Activated CD4-positive, alpha-beta T cell treated with anti-CD3 and anti-CD28 coated beads, Interleukin-2, amount 10 ng/mL, durations not matched to agents 7 days and 5 days (primary cell): ENCODE measurements around the gene PSMB10. TPM values are rescaled to one million over a fixed set of nuclear protein-coding genes. Genes with fewer than 3 reads are reported as not detected.

Source experiments
- CTCF ChIA-PET: fragments of 350-600 bp; sonication (Branson Sonifier 250); formaldehyde crosslinking; loops from one replicate; lab custom pipeline; 2021; ENCODE audit warnings: antibody characterized with exemption; lab: Charles Lee
- POLR2A ChIA-PET: fragments of 350-600 bp; sonication (Branson Sonifier 250); formaldehyde crosslinking; loops from one replicate; lab custom pipeline; 2021; ENCODE audit warnings: antibody characterized with exemption; lab: Charles Lee
- DNase-seq: peaks from one replicate; pipeline ENCODE4 v3.0.0-alpha.2; 2020
- H3K27ac Mint-ChIP-seq: one replicate; pipeline ENCODE4 v1.8.0; 2021; ENCODE audit warnings: mild to moderate bottlenecking, moderate library complexity, mixed read lengths
- H3K27me3 Mint-ChIP-seq: one replicate; pipeline ENCODE4 v1.8.0; 2021; ENCODE audit warnings: mixed read lengths
- H3K36me3 Mint-ChIP-seq: one replicate; pipeline ENCODE4 v1.8.0; 2021; ENCODE audit warnings: low read depth, mixed read lengths
- H3K4me1 Mint-ChIP-seq: one replicate; pipeline ENCODE4 v1.8.0; 2021; ENCODE audit warnings: mixed read lengths
- H3K4me3 Mint-ChIP-seq: one replicate; pipeline ENCODE4 v1.8.0; 2021; ENCODE audit warnings: mild to moderate bottlenecking, moderate library complexity, mixed read lengths
- H3K9me3 Mint-ChIP-seq: one replicate; pipeline ENCODE4 v1.8.0; 2021; ENCODE audit warnings: mixed read lengths
- total RNA-seq, 2 experiments: library from RNA; stranded (reverse); gene quantifications; one replicate each; pipeline ENCODE4 v1.2.3, GENCODE V29; 2021

The PSMB10 gene
- total RNA-seq, 2 experiments from 2014 or later = 214 to 288 TPM

DNA sequence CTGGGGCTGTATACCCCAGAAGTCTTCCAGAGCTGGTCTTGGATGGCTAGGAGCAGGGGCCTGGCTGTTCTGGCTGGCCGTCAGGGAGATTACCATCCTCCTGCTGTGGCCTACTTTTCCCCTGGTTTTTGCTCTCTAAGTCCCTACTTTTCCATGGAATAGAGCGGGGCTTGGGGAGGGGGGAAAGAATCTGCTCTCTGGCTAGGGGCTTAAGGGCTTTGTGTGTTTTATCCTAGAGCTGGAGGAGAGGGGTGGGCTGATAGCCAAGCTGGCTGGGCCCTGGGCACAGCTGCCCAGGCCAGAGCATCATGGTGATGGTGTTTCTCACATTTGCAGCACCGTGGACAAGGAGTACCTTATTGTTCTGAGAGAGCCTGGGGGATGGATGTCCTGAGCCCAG is 48.3 kb downstream of the PSMB10 start:
- Mint-ChIP-seq H3K4me1 (peaks cover 8% of the 10 kb centered on the region), H3K36me3 (peaks cover 14% of the 10 kb centered on the region), H3K4me3 (no peak overlapping the region), H3K9me3 (no peaks in the 10 kb centered on the region), H3K27ac (no peak overlapping the region), H3K27me3 (no peaks in the 10 kb centered on the region)
- no peak for DNase-seq
- ChIA-PET POLR2A (no interaction called here), CTCF (interaction anchor here (1.3 to 2.2 kb wide), 2 partner anchors 9 to 367 kb away, joined by 3 to 4 read pairs; no protein-coding TSS in a partner anchor)

DNA sequence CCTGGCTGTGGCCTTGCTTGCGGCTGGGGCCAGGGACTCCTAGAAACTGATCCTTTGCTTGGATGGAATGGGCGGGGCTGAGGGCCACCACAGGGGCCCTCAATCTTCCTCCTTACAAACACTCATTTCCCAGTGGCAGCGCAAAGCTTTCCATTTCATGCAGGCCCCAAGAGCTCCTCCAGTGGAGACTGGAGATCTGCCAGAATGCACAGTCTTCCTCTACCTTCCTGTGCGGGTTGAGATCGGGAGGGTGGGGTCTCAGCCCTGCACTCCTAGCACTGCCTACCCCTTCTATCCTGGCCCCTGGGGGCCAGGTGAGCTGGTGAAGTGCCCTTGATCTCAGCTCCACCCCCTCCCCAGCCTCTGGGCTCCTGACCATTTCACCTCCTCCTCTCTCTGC is 50.3 kb downstream of the PSMB10 start:
- H3K4me3 Mint-ChIP-seq = no peak overlapping the region
- H3K27ac Mint-ChIP-seq = peak overlapping the region; percentile 14
- H3K27me3 Mint-ChIP-seq = no peaks in the 10 kb centered on the region
- no peaks in the 10 kb centered on the region for H3K4me1 Mint-ChIP-seq
- ChIA-PET POLR2A (no interaction called here), CTCF (interaction anchor here (0.7 to 1.6 kb wide), 7 partner anchors 28 to 154 kb away, joined by 3 to 5 read pairs (median 4); no protein-coding TSS in a partner anchor)
- no peak for DNase-seq
- peaks cover 24% of the 10 kb centered on the region for H3K36me3 Mint-ChIP-seq
- no peaks in the 10 kb centered on the region for H3K9me3 Mint-ChIP-seq

DNA sequence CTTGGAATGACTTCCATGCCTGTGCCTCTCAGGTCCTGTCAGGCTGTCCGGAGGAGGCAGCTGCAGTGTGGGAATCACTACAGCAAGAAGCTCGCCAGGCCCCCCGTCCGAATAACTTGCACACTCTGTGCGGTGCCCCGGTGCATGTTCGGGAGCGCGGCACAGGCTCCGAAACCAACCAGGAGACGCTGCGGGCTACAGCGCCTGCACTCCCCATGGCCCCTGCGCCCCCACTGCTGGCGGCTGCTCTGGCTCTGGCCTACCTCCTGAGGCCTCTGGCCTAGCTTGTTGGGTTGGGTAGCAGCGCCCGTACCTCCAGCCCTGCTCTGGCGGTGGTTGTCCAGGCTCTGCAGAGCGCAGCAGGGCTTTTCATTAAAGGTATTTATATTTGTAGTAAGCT is 50.7 kb downstream of the PSMB10 start:
- CTCF ChIA-PET = interaction anchor here (0.7 to 1.6 kb wide), 7 partner anchors 29 to 155 kb away, joined by 3 to 5 read pairs (median 4); no protein-coding TSS in a partner anchor
- POLR2A ChIA-PET = no interaction called here
- DNase-seq = no peak
- H3K9me3 Mint-ChIP-seq = no peaks in the 10 kb centered on the region
- peaks cover 24% of the 10 kb centered on the region for H3K36me3 Mint-ChIP-seq
- no peak overlapping the region for H3K27ac Mint-ChIP-seq
- no peaks in the 10 kb centered on the region for H3K27me3 Mint-ChIP-seq
- H3K4me1 Mint-ChIP-seq = no peaks in the 10 kb centered on the region
- H3K4me3 Mint-ChIP-seq = no peak overlapping the region

GRCh38 chr16:67885545-67885944 is 51.1 kb downstream of the PSMB10 start:
- no peak for DNase-seq
- ChIA-PET CTCF (interaction anchor here (0.7 to 1.6 kb wide), 6 partner anchors 29 to 155 kb away, joined by 3 to 5 read pairs (median 4); no protein-coding TSS in a partner anchor), POLR2A (no interaction called here)
- no peak overlapping the region for H3K4me3 Mint-ChIP-seq
- H3K27me3 Mint-ChIP-seq = no peaks in the 10 kb centered on the region
- peaks cover 24% of the 10 kb centered on the region for H3K36me3 Mint-ChIP-seq
- no peaks in the 10 kb centered on the region for H3K9me3 Mint-ChIP-seq
- no peaks in the 10 kb centered on the region for H3K4me1 Mint-ChIP-seq
- H3K27ac Mint-ChIP-seq = no peak overlapping the region

DNA sequence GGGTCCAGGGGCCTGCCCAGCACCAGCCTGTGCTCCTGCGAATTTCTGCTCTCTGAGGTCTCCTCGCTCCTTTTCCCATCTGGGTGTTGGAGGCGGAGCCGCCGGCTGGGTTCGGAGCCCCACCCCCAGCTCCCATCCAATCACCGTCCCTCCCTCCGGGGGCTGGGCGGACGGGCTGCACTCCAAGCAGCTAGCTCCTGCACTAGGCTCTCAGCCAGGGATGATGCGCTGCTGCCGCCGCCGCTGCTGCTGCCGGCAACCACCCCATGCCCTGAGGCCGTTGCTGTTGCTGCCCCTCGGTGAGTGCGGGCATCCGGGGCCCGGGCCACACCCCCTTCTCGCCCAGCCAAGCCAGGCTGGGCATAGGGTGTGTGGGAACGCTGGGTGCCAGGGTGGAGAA is 52.0 kb downstream of the PSMB10 start, which contains the start of gene NRN1L:
Gene NRN1L, plus strand, starts transcription at position 202 of the 400 bp plus-strand sequence. Its CDS starts 19 bp downstream, at position 221.
- peaks cover 28% of the 10 kb centered on the region for H3K36me3 Mint-ChIP-seq

More for the DNA sequence above, 52.0 kb downstream of the PSMB10 start, which contains the start of gene NRN1L:
- ChIA-PET POLR2A (no interaction called here), CTCF (interaction anchor here (0.9 to 3.7 kb wide), 14 partner anchors 8 to 71 kb away, joined by 3 to 24 read pairs (median 5); partner anchors contain the start of gene PSKH1)
- Mint-ChIP-seq H3K9me3 (no peaks in the 10 kb centered on the region), H3K4me1 (no peaks in the 10 kb centered on the region), H3K27me3 (no peaks in the 10 kb centered on the region), H3K4me3 (no peak within 1 kb of the TSS), H3K27ac (no peak within 1 kb of the TSS)
- no peak for DNase-seq

Other genes with a start within 250 kb of the PSMB10 start
- gene GFOD2, start 217.5 kb downstream of the PSMB10 start, total RNA-seq = 10 to 100 TPM; 11.2 to 11.9 TPM
- 10 to 100 TPM; 28.2 to 30.4 TPM for gene RANBP10, start 130.3 kb downstream of the PSMB10 start, total RNA-seq
- gene TSNAXIP1, start 130.0 kb downstream of the PSMB10 start, total RNA-seq = under 1 TPM; 0.27 to 0.33 TPM
- gene THAP11, start 94.5 kb downstream of the PSMB10 start, total RNA-seq = 10 to 100 TPM; 37.5 to 41.7 TPM
- 100 to 1,000 TPM; 112 to 140 TPM for gene NUTF2, start 89.9 kb downstream of the PSMB10 start, total RNA-seq
- gene CENPT, start 89.2 kb downstream of the PSMB10 start, total RNA-seq = 10 to 100 TPM; 62.1 to 64.0 TPM
- 100 to 1,000 TPM; 114 to 128 TPM for gene EDC4, start 63.8 kb downstream of the PSMB10 start, total RNA-seq
- 1 to 10 TPM; 1.5 to 2.5 TPM for gene NRN1L, start 52.0 kb downstream of the PSMB10 start, total RNA-seq
- 10 to 100 TPM; 21.3 to 21.5 TPM for gene PSKH1, start 43.6 kb downstream of the PSMB10 start, total RNA-seq
- gene CTRL, start 5.0 kb downstream of the PSMB10 start, total RNA-seq = 1 to 10 TPM; 7.2 to 9.4 TPM
- gene LCAT, start 7.3 kb upstream of the PSMB10 start, total RNA-seq = 10 to 100 TPM; 12.9 to 15.3 TPM
- 10 to 100 TPM; 27.1 to 29.5 TPM for gene SLC12A4, start 31.8 kb upstream of the PSMB10 start, total RNA-seq
- gene DPEP3, start 43.6 kb upstream of the PSMB10 start, total RNA-seq = under 1 TPM; 0.10 TPM
- gene DPEP2, start 62.6 kb upstream of the PSMB10 start, total RNA-seq = 10 to 100 TPM; 12.4 to 14.2 TPM
- not detected for gene DPEP2NB, start 79.1 kb upstream of the PSMB10 start, total RNA-seq
- 10 to 100 TPM; 12.9 to 14.4 TPM for gene DDX28, start 86.4 kb upstream of the PSMB10 start, total RNA-seq
- gene DUS2, start 86.4 kb upstream of the PSMB10 start, total RNA-seq = 10 to 100 TPM; 21.5 to 23.4 TPM
- gene NFATC3, start 148.5 kb upstream of the PSMB10 start, total RNA-seq = 100 to 1,000 TPM; 146 to 159 TPM